HG03175 (cell line): ENCODE results near the gene FAM168B.
"Not testable (repeated sequence)": the region's sequence is repeated elsewhere in the genome, so short reads cannot be mapped to it uniquely, and the experiment has no call there.

Experiments used
- ATAC-seq: cut with Tn5 transposase; IDR thresholded peaks from one replicate; pipeline ENCODE4 v1.9.1; 2021; ENCODE audit warnings: mild to moderate bottlenecking, moderate library complexity; ENCODE audit not compliant: unreplicated experiment

FAM168B gene

DNA sequence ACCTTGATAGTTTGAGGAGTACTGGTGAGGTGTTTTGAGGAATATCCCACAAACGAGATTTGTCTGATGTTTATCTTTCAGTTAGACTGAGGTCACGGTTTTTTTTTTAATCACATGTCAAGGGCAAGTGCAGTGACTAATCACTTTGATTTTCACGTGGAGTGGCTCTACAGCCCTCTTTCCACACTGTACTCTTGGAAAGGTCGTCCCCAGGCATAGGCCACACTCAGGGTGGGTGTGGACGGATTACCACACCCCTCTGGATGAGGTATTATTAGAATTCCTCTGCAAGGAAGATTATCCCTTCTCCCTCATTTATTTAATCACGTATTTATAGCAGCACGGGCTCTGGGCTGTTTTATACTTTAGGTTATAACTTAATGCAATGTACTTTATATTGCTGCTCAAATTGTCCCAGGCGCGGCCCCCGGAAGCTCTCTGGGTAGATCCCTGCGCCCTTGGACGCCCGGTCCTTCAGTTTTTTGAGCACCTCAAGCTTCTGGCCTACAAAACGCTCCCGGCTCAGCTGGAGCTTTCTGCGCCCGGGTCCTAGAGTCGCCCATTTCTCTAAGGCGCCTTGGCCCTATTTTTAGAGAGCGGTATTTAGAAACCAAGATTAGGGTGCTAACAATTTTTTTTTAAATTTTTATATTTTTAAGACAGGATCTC lies 11.4 kb upstream of the FAM168B start:
- ATAC-seq: peak; percentile 79

DNA sequence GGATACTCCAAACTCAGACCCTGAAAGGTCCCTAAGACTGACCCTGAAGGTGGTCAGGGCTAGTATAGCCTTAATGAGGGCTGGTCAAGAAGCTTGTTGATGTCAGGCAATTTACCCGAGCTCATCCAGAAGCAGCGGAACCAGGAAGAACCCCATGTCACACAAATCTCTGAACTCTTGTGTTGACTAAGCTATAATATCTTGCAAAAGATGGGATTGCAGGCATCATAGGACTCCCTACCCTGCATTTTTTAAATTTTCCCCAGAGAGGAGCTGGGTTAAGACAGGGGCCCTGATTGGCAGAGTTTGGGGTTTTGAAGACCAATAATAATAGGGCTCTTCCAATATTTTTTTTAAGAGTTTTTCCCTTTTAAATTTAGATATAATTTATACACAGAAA lies 9.9 kb upstream of the FAM168B start:
- no peak for ATAC-seq

DNA sequence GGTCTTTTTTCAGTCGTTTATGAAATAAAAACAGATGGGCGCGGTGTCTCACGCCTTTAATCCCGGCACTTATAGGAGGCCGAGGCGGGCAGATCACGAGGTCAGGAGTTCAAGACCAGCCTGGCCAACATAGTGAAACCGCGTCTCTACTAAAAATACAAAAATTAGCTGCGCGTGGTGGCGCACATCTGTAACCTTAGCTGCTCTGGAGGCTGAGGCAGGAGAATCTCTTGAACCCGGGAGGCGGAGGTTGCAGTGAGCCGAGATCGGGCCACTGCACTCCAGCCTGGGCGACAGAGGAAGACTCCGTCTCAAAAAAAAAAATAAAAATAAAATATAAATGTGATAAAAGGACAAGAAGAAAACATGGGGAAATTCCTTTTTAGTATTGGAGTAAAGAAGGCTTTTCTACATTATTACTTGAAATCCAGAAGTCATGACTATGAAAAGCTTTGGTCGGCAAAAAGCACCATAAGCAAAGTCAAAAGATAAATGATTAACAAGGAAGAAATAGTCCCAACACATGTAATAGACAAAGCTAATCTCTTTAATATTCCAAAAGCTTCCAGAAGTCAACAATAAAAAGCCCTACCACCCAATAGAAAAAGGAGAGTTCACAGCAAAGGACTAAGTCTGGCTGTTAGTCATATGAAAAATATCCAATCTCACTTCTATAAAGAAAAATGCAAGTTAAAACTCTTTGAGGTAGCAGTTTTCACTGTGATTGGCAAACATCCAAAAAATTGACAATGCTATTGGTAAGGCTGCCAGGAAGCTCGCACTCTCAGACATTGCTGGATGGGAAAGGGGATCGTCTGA lies 1.4 kb upstream of the FAM168B start:
- no peak for ATAC-seq

- peak; percentile 71 for ATAC-seq
These were observed 619 bp upstream of the FAM168B start for GRCh38 chr2:131093696-131094462.

- ATAC-seq: no peak
These were observed 728 bp downstream of the FAM168B start for GRCh38 chr2:131092458-131093005.

- ATAC-seq: no peak
These were observed 7.6 kb downstream of the FAM168B start for GRCh38 chr2:131085646-131086045.

GRCh38 chr2:131081190-131081589 lies 12.1 kb downstream of the FAM168B start:
- ATAC-seq: no peak

- not testable (repeated sequence) for ATAC-seq
These were observed 13.3 kb downstream of the FAM168B start for GRCh38 chr2:131079931-131080330.

DNA sequence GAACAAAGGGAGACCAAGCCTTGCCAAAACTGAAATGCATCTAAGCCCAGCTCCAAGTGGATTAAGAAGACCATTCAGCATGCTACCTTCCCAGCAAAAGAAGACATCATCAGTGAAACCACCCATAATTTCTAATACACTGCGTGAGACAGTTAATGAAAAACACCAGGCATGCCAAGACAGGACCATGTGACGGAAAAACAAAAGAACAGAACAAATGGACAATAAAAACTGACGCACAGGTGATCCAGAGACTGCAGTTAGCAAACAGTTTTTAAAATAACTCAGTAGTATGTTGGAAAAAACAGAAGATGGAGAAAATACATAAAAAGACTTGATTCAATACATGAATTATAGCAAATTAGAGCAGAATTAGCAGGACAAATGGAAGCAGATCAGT lies 15.3 kb downstream of the FAM168B start:
- no peak for ATAC-seq

GRCh38 chr2:131077182-131077846 lies 15.9 kb downstream of the FAM168B start:
- ATAC-seq: no peak

- no peak for ATAC-seq
These were observed 16.6 kb downstream of the FAM168B start for GRCh38 chr2:131076707-131077106.

GRCh38 chr2:131075578-131075977 lies 17.7 kb downstream of the FAM168B start:
- ATAC-seq: not testable (repeated sequence)

- not testable (repeated sequence) for ATAC-seq
These were observed 25.1 kb downstream of the FAM168B start for GRCh38 chr2:131068172-131068571.

- ATAC-seq: no peak
These were observed 25.7 kb downstream of the FAM168B start for GRCh38 chr2:131067465-131068125.

- ATAC-seq: no peak
These were observed 28.4 kb downstream of the FAM168B start for GRCh38 chr2:131064589-131065512.

DNA sequence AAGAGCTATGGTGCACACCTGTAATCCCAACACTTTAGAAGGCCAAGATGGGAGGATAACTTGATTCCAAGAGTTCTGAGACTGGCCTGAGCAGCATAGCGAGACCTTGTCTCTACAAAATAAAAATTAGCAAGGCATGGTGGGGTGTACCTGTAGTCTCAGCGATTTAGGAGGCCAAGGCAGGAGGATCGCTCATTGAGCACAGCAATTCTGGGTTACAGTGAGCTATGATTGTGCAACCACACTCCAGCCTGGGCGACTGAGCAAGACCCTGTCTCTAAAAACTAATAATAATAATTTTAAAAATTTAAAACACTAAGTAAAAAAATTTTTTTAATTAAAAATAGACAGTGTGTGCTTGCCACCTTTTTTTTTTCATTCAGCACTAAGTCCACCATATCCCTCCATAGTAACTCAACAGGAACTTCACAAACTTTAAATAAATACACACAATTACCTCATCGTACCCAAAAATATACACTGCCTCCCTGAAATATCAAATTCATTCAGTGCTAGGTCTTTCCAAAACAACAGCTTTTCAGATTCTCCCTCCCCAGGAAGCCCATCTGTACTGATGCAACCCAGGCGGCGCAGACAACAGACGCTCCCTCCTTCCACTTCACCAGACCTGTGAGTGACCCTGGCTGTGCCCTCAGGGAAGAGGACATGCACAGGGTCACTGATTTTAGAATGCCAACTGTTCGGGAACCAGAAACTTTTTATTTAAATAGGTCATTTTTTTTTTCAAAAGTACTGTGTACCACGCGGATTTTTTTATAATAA lies 29.6 kb downstream of the FAM168B start:
- no peak for ATAC-seq

DNA sequence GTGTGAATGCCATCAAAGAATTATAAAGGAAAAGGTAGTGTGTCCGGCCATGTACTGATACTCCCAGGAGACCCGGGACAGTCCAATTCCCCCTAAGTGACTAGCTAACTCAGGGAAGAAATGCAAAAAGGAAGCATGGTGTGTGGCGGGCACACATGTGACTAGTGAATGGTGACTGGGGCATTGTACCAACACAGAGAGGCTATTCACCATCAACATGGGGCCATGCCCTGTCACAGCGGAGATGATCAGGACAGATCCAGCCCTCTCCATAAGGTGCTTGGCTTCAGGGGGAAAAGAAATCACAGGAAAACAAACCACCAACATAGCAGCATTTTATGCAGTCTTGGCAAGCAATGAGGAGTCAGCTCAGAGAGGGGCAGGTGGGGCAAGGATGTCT lies 34.3 kb downstream of the FAM168B start:
- no peak for ATAC-seq

- ATAC-seq: no peak
These were observed 34.9 kb downstream of the FAM168B start for GRCh38 chr2:131058214-131058843.
